ENCODE results near the gene HERC2.
"Not testable (repeated sequence)": the region's sequence is repeated elsewhere in the genome, so short reads cannot be mapped to it uniquely, and the experiment has no call there.

The HERC2 gene

GRCh38 chr15:28130651-28131050, 191.3 kb downstream of the HERC2 start:
- no peak for DNase-seq (ENCODE audit: low read depth)

GRCh38 chr15:28129231-28129848, 192.6 kb downstream of the HERC2 start:
- DNase-seq (ENCODE audit: low read depth): no peak

GRCh38 chr15:28128031-28128430, 193.9 kb downstream of the HERC2 start:
- DNase-seq (ENCODE audit: low read depth): no peak

GRCh38 chr15:28127036-28127435, 194.9 kb downstream of the HERC2 start:
- no peak for DNase-seq (ENCODE audit: low read depth)

- DNase-seq (ENCODE audit: low read depth): no peak
Observed at GRCh38 chr15:28125673-28126651, 196.0 kb downstream of the HERC2 start.

- DNase-seq (ENCODE audit: low read depth): no peak
Observed at GRCh38 chr15:28124841-28125240, 197.1 kb downstream of the HERC2 start.

DNA sequence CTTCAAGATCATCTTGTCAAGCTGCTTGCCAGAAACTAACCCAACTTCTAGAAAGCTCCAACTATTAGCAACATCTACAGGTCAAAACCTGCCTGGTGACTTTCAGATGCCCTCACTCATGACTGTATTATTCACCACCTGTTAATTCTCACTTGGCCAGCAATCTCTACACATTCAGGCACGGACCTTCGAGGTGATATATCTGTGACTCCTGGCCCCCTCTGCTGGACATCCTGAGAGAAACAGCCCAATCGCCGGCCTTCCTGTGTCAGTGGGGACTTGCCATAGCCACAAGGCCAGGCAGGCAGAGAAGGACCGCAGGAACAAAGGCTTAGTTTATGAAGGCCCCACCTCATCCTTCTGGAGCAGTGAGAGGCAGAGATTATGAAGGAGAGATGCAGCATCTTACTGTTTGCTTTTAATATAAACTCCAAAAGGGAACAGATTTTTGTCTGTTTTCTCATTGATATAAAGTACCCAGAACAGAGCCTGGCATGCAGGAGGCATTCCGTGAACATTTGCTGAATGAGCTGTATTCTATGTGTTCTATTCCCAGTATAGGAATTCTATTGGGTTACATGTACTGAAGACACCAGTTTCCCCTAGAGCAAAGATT, 198.5 kb downstream of the HERC2 start:
- no peak for DNase-seq (ENCODE audit: low read depth)

- no peak for DNase-seq (ENCODE audit: low read depth)
Observed at GRCh38 chr15:28122038-28122949, 199.7 kb downstream of the HERC2 start.

DNA sequence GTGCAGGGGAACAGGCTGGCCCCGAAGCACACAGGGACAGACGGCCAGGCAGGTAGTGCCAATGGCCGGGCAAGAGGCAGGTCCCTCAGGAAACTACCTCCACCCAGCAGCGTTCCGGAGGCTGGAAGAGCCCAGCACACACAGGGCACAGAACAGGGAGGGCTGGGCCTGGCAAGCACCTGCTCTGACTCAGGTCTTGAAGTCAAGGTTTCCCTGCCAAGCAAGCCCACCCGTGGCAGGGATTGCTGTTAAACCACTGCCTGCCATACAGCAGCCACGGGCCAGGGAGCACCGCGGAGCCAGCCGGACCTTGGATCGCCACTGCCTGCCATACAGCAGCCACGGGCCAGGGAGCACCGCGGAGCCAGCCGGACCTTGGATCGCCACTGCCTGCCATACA, 200.4 kb downstream of the HERC2 start:
- not testable (repeated sequence) for DNase-seq (ENCODE audit: low read depth)

- DNase-seq (ENCODE audit: low read depth): no peak
Observed at GRCh38 chr15:28120359-28120640, 201.7 kb downstream of the HERC2 start.

- no peak for DNase-seq (ENCODE audit: low read depth)
Observed at GRCh38 chr15:28118531-28118930, 203.4 kb downstream of the HERC2 start.

GRCh38 chr15:28118083-28118482, 203.9 kb downstream of the HERC2 start:
- no peak for DNase-seq (ENCODE audit: low read depth)

DNA sequence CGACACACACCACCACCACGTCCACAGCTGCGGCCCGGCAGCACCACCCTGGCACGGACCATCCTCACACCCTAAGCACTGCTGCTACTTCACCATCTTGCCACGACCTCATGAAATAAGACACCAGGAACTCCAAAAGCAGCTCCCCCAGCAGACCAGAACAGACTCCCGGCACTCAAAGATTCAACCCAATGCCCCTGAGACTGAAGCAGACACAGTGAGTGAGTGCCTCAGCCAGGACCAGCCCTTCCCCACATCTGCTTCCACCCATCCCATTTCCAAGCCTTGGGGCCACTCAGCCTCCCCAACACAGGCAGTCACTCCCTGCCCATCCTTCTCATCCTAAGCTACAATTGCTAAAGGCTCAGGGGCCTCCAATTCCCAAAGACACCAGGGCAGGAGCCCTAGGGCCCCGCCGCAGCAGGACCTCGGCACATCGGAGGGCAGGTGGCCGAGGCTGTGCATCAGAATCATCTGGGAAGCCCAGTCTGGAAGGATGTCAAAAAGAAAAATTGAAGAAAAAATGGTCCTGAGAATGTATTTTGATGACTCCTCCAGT, 204.5 kb downstream of the HERC2 start:
- no peak for DNase-seq (ENCODE audit: low read depth)

- no peak for DNase-seq (ENCODE audit: low read depth)
Observed at GRCh38 chr15:28116521-28117431, 205.2 kb downstream of the HERC2 start.

- DNase-seq (ENCODE audit: low read depth): no peak
Observed at GRCh38 chr15:28115871-28116270, 206.1 kb downstream of the HERC2 start.

GRCh38 chr15:28114721-28115622, 207.0 kb downstream of the HERC2 start:
- no peak for DNase-seq (ENCODE audit: low read depth)

GRCh38 chr15:28114114-28114455, 207.9 kb downstream of the HERC2 start:
- no peak for DNase-seq (ENCODE audit: low read depth)

DNA sequence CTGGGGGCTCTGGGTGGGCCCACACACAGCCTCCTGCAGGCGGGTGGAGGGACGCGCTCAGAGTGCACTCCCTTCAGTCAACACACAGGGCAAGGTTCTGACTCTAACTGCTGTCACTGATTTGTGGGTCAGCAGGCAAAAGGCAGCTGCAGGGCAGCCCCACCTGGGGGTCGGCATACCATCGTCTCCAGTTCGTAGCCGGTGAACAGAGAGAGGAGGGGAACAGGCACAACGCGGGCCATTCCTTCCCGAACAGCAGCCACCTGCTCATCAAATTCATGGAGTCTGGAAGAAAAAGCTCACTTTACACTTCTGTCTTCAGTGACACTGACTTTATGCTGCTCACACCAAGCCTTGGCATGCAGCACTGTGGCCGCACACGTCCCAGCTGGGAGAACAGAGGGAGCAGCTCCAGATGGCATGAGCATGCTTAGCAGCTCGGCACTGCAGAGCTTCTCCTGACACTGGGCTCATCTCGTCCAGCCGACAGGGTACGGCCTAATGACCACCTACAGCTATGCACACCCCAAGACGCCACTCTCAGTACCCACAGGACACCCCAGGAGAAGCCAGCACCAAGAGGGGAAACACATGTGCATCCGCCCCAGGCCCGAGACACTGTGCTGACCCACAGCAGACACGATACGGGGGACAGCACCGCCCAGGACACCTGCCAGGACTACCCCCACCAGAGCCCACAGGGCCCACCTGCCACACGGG, 208.4 kb downstream of the HERC2 start:
- DNase-seq (ENCODE audit: low read depth): no peak

GRCh38 chr15:28112962-28113361, 209.0 kb downstream of the HERC2 start:
- no peak for DNase-seq (ENCODE audit: low read depth)
